Fibroblast of villous mesenchyme (primary cell): ENCODE measurements around the gene LMX1B. TPM values are rescaled to one million over a fixed set of nuclear protein-coding genes. Genes with fewer than 3 reads are reported as not detected.

Experiments used
- DNase-seq: peaks from one replicate; pipeline ENCODE4 v3.0.0-alpha.2; 2010; ENCODE audit warnings: low read depth
- H3K4me3 ChIP-seq: 2 replicates; pipeline ENCODE4 v1.5.1; 2011; ENCODE audit warnings: low read depth, mild to moderate bottlenecking, low read length
- total RNA-seq: library from RNA; depleted of rRNA; stranded (reverse); fragments of >200 nt; gene quantifications from 2 replicates; pipeline ENCODE4 v1.2.3, GENCODE V29; 2012
- TF ChIP-seq, protein P1 (sequence below): IDR thresholded peaks from 2 replicates; pipeline ENCODE4 v1.5.1; 2012; ENCODE audit warnings: low read depth, mild to moderate bottlenecking, low read length; ENCODE audit not compliant: insufficient read depth

The LMX1B gene
- total RNA-seq, 1 donor, result not detected

- no peak for DNase-seq
- TF ChIP-seq, protein P1, sequence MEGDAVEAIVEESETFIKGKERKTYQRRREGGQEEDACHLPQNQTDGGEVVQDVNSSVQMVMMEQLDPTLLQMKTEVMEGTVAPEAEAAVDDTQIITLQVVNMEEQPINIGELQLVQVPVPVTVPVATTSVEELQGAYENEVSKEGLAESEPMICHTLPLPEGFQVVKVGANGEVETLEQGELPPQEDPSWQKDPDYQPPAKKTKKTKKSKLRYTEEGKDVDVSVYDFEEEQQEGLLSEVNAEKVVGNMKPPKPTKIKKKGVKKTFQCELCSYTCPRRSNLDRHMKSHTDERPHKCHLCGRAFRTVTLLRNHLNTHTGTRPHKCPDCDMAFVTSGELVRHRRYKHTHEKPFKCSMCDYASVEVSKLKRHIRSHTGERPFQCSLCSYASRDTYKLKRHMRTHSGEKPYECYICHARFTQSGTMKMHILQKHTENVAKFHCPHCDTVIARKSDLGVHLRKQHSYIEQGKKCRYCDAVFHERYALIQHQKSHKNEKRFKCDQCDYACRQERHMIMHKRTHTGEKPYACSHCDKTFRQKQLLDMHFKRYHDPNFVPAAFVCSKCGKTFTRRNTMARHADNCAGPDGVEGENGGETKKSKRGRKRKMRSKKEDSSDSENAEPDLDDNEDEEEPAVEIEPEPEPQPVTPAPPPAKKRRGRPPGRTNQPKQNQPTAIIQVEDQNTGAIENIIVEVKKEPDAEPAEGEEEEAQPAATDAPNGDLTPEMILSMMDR, result no peak
- no peak overlapping the region for H3K4me3 ChIP-seq
Observed at GRCh38 chr9:126608551-126608950, 5.2 kb upstream of the LMX1B start.

- TF ChIP-seq, protein P1, result no peak
Observed at GRCh38 chr9:126609191-126609590, 4.5 kb upstream of the LMX1B start.

DNA sequence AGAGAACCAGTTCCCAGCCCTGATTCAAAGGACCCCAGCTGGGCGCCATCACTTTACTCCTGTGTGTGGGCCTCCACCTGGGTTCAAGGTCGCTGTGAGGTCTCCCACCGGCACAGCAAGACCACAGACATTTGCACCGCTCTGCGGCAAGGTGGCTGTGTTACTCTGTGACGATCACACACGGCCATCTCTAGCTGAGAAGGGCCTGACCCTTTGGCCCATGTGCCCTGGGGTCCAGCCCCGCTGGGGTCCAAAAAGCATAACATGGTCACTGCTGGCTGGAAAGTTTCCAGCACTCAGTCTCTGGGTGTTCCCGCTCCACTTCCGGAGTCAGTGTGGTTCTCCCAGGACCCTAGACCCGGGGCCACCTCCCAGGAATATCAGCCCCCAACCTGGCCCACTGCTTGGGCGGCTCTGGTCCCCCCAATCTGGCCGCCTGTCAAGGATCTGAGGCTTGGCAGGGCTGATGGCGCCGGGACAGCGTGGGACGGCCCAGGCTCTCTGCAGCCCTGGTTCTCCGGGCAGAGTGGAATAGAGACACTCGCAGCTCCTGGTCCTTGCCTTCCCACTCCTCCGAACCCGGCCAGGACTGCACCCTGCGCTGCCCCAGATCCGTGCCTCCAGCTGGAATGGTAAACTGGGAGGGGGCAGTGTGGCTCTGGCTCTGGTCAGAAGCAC, 3.9 kb upstream of the LMX1B start:
- no peak overlapping the region for H3K4me3 ChIP-seq
- no peak for DNase-seq
- TF ChIP-seq, protein P1, result no peak

More at GRCh38 chr9:126609191-126609590, 4.5 kb upstream of the LMX1B start:
- no peak overlapping the region for H3K4me3 ChIP-seq
- no peak for DNase-seq

GRCh38 chr9:126611193-126611591, 2.5 kb upstream of the LMX1B start:
- H3K4me3 ChIP-seq, result no peak overlapping the region
- no peak for DNase-seq
- TF ChIP-seq, protein P1, result no peak

DNA sequence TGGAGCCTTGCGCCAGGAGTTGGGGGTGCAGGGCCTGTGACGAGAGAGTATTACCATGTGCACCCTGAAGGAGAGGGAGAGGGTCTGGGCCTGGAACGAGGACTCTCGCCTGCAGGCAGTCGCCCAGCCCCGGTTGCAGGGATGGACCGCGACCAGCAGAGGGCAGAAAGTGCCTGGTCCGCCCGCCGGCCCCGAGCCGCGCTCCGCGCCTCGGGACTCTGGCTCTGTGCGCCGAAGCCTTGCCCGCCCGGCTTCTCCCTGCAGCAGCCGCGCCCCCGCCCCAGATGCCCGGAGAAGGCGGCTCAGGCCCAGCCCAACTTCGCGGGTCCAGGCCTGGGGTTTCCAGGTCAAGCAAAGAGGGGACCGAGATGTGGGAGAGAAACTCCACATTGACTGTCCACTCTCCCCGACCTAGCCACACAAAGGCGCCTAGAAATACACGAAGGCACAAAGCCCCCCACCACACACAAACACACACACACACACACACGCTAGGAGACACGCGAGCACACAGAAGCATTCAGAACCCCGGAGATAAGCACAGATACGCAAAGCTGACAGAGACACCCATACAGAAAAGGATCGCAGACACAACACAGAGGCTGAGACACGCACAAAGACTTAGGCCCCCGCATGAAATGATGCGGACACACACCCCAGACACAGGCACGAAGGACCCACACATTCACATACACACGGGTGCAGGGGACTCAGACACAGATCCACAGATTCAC, 2.0 kb upstream of the LMX1B start:
- TF ChIP-seq, protein P1, result peak; percentile 68
- DNase-seq, result peak; percentile 49
- H3K4me3 ChIP-seq, result no peak overlapping the region

DNA sequence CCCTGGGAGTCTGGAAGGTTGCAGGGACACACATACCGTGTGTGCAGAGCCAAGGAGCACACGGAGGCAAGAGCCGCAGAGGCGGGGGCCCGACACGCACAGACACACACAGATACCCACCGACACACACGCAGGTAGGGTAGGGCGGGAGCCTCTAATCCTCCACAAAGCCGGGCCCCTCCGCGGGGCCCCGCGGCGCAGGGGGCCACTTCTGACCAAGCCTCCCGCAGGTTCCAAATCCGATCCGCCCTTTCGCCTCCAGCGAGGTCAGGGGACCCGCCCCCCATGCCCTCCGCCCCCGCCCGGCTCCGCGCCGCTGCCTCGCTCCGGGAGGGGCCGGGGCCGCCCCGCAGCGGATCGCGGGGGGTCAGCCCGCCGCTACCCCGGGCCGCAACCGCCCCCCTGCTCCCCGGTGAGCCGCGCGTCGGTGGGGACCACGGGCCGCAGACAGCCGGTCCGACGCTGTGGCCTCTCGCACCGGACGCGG, 1.4 kb upstream of the LMX1B start:
- no peak overlapping the region for H3K4me3 ChIP-seq
- TF ChIP-seq, protein P1, result no peak
- DNase-seq, result no peak
